ENCODE measurements around the gene KCNQ1.

- TF ChIP-seq, protein P1, sequence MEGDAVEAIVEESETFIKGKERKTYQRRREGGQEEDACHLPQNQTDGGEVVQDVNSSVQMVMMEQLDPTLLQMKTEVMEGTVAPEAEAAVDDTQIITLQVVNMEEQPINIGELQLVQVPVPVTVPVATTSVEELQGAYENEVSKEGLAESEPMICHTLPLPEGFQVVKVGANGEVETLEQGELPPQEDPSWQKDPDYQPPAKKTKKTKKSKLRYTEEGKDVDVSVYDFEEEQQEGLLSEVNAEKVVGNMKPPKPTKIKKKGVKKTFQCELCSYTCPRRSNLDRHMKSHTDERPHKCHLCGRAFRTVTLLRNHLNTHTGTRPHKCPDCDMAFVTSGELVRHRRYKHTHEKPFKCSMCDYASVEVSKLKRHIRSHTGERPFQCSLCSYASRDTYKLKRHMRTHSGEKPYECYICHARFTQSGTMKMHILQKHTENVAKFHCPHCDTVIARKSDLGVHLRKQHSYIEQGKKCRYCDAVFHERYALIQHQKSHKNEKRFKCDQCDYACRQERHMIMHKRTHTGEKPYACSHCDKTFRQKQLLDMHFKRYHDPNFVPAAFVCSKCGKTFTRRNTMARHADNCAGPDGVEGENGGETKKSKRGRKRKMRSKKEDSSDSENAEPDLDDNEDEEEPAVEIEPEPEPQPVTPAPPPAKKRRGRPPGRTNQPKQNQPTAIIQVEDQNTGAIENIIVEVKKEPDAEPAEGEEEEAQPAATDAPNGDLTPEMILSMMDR (IDR thresholded peaks at IDR 0.05), result no peak
- TF ChIP-seq EP300 (IDR thresholded peaks at IDR 0.05) (no peak), POLR2A (IDR thresholded peaks at IDR 0.05) (no peak), POLR2AphosphoS5 (IDR thresholded peaks at IDR 0.05) (no peak)
Measured at GRCh38 chr11:2704356-2704755, 259.5 kb downstream of the KCNQ1 start.
